SKM-1 treated with dmso at 0.1 percent for 144 hours (cell line): Measurements from ENCODE around the gene DENND5A.
"Not testable (repeated sequence)": the region's sequence is repeated elsewhere in the genome, so short reads cannot be mapped to it uniquely, and the experiment has no call there.

ENCODE experiments used
- DNase-seq: peaks from one replicate; lab custom pipeline; 2025; ENCODE audit not compliant: unreplicated experiment; lab: John Stamatoyannopoulos, UW

Gene DENND5A

DNA sequence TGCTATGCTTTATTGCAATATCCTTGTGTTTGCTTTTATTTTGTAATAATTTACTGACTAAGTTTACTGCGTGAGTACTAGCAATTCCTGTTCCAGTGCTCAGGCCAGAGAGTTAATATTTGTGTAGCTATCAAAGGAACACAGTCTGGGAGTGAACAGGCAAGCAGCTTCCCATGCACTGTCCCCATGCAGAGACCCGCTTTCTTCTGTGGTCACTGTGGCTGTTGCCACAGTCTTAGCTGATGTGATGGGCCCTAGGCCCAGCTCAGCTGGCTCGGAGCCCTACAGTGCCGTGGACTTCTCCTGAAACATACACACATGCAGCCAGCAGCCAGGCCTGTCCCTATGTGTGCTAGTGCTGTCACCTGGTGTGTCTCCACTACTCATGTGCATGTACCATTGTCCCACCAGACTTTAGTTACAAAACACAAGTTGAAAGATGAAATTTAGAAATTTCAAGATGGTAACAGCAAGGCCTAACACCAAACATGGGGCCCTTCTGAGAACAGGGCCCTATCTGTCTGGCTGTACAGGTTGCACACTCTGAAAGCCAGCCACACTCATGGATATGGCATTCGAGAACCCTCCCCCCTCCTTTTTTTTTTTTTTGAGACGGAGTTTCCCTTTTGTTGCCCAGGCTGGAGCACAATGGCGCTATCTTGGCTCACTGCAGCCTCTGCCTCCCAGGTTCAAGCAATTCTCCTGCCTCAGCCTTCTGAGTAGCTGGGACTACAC, 161.4 kb downstream of the DENND5A start:
- DNase-seq = no peak

DNA sequence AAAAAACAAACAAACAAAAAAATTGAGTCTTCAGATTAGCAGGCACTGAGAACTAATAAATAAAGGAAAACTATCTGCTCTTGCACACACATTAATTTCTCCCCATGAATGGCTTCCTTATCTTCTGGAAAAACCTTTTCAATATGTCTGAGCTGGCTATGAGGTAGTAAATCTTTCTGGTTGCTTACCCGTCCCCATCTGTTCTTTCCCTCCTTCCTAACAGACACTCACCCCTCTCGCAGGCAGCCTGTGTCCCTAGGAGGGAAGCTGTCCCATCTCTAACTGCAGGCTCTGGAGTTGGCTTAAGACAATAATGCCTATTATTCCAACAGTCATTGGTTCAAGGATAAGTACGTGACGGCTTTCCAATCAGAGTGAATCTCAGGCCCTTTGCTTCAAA, 165.5 kb downstream of the DENND5A start:
- no peak for DNase-seq

DNA sequence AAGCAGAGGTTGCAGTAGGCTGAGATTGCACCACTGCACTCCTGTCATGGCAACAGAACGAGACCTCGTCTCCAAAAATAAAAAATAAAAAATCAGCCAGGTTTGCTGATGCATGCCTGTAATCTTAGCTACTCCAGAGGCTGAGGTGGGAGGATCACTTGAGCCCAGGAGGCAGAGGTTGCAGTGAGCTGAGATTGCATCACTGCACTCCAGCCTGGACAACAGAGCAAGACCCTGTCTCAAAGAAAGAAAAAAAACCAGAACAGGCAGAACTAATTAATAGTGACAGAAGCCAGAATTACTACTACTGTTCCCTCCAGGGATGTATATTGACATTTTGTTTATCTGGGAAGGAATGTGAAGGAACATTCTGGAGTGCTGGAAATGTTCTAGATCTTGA, 166.7 kb downstream of the DENND5A start:
- not testable (repeated sequence) for DNase-seq

DNA sequence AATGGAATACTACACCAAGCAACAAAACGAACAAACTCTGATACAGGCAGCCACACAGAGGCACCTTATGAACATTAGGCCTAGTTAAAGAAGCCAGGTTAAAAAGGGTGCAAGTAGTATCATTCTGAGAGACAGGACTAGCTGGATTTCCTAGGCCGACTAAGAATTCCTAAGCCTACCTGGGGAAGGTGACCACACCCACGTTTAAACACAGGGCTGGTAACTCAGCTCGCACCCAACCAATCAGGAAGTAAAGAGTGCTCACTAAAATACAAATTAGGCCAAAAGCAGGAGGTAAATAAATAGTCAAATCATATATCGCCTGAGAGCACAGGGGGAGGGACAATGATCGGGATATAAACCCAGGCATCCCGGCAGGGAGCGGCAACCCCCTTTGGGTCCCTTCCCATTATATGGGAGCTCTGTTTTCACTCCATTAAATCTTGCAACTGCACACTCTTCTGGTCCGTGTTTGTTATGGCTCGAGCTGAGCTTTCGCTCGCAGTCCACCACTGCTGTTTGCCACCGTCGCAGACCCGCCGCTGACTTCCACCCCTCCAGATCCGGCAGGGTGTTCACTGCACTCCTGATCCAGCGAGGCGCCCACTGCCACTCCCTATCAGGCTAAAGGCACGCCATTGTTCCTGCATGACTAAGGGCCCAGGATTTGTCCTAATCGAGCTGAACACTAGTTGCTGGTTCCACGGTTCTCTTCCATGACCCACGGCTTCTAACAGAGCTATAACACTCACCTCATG, 167.8 kb downstream of the DENND5A start:
- DNase-seq = not testable (repeated sequence)

DNA sequence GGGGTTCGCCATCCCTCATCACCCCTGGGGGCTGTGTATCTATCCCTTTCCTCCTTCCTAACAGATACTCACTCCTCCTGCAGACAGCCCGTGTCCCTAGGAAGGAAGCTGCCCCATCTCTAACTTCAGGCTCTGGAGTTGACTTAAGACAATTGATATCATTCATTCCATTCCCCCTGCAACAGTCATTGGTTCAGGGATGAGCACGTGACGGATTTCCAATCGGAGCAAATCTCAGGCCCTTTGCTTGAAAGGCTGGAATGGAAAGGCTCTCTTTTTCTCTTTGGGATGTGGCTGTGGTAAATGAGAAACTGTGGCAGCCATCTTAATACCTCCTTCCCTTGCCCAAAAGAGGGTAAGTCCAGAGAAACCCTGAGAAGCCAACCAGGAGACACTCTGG, 168.7 kb downstream of the DENND5A start:
- DNase-seq = no peak

DNA sequence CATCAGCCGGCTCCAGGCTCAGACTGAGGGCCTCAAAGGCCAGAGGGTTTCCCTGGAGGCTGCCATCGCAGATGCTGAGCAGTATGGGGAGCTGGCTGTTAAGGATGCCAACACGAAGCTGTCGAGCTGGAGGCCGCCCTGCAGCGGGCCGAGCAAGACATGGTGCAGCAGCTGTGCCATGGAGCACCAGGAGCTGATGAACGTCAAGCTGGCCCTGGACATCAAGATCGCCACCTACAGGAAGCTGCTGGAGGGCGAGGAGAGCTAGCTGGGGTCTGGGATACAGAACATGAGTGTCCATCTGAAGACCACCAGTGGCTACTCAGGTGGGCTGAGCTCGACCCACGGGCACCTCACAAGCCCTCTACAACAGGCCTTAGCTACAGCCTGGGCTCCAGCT, 169.7 kb downstream of the DENND5A start:
- no peak for DNase-seq

DNA sequence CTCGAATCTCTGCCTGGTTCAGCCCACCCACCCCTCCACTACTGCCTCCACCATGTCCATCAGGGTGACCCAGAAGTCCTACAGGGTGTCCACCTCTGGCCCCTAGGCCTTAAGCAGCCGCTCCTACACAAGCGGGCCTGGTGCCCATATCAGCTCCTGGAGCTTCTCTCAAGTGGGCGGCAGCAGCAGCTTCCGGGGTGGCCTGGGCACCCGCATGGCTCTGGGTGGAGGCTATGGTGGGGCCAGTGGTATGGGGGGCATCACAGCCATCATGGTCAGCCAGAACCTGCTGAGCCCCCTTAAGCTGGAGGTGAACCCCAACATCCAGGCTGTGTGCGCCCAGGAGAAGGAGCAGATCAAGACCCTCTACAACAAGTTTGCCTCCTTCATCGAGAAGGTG, 170.7 kb downstream of the DENND5A start:
- DNase-seq = no peak

DNA sequence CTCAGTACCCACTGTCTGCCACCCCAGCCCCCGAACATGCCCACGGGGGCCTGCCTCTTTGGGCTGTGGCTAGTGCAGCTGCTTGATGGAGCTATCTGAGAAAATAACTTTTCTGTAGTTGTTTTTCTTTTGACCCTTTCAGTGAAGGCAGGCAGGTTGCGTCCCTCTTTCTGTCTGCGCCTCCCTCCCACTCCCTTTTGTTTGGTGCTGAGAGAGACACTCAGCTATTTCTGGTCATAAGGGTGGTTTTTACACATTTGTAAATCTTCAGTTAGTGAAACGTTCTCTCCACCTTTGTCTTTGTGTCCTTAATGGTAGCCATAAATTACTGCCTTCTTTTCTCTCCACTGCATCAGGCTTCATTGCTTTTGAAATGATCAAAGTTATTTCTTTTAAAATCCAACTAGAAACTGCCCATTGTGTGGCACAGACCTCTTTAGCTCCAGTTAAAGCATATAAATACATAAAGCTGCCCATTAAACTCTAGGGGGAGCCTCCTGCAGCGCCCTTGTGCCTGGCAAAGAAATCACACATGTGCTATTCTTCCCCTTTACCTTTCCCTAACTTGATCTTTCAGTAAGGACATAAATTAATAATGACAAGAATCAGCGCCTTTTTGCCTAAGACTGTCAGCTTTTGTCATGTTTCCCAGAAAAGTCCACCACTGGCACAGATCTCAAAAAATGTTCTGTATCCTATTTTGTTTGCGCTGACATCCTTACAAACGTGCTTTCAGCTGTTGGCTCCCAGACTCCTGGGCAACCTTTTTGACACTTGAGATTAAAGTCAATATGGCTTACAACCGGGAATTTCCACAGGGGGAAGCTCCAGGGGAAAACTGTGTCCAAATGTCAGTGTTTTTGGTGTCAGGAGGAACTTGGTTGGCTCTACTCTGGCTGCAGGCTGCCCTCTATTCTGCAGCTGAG, 172.0 kb downstream of the DENND5A start:
- no peak for DNase-seq

DNA sequence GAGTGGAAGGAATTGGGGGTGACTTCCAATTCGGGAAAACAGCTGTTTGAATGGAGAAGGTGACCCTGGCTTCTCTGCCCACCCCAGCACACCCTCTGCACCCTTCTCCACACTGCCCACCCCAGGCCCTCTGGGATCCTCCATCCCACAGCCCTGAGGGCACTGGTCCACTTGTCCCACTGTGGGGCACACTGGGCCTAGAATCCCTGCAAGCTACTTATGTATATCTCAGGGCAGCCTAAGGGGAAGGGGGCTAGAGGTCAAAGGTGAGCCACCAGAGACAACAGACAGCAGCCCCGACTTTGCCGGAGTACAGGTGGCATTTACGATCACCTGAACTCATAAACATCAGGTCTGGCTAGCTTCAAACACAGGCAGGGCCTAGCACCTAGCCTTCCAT, 173.1 kb downstream of the DENND5A start:
- no peak for DNase-seq

DNA sequence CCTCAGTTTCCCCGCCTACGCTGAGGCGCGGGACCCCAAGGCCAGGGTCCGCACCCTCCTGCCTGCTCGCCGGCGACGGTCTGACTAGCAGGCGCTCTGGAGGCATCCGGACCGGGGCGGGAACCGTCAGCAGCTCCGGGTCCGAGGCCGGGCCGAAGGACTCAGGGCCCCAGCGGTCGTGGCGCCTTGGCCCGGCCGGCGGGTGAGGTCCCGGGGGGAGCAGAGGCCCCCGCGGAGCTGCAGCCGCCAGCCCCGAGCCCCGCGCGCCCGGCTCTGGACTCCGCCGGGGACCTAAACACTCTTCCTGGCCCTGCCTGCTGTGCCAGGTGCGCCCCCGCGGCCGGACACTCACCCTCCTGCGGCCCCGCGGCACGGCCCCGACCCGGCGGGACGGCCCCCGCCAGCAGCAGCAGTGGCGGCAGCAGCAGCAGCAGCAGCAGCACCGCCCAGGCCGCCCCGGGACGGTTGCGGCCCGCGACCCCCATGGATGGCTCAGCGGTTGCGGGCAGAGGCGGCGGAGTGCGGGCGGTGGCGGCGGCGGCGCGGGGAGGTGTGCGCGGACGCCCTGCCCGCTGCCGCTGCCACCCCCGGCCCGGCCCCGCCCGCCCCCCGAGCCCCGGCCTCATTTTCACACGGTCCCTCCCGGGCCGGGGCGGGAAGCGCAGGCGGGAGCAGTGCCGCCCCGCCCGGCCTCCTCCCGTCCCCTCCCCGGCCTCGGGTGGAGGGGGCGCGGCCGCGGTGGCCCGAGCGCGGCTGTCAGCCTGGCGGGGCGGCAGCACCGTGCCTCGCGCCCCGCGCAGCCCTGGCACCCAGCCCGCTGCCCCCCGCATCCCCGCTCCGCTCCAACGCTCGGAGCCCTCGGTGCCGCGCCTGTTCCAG, 173.9 kb downstream of the DENND5A start, which contains the start of gene SCUBE2:
Gene SCUBE2 (minus strand): TSS at position 556 of the 879 bp plus-strand sequence. CDS start 71 bp downstream, at position 485.
- no peak for DNase-seq

DNA sequence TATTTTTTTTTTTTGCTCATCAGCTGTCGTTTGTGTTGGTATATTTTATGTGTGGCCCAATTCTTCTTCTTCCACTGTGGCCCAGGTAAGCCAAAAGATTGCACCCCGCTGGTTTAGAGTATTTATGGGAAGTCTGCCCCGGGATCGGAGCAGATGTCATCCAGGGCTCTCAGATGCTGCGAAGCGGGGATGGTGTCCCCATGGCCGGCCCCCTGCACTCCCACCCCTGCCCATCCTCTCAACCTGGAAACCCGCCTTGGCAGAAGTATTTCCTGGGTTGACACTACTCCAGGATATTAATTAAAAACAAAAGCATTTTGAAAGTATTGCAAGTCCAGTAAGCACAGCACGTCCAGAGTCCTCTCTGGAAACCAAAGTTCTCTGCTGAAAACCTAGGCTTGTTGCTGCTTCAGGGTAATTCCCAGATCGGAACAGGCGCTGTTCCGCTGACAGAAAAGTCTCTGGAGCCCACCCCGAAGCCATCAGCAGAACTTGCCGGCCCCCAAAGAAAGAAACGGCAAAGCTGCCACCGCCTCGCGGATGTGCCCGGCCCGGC, 174.6 kb downstream of the DENND5A start:
- no peak for DNase-seq

DNA sequence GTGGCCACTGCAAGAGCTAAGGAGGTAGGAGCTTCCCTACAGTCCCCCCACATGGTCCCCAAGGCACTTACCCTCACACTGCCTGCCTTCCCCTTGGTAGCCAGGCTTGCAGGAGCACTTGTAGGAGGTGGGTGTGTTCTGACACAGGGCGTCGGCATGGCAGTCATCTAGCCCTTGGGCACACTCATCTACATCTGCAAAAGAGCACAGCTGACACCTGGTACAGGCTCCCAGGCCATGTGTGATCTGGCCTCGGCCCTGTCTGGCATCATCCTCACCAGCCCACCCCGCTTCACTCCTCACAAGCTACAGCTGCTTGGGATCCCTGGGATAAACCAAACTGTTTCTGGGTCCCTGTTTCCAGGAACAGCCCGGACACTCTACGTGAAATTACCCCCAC, 175.5 kb downstream of the DENND5A start:
- no peak for DNase-seq

DNA sequence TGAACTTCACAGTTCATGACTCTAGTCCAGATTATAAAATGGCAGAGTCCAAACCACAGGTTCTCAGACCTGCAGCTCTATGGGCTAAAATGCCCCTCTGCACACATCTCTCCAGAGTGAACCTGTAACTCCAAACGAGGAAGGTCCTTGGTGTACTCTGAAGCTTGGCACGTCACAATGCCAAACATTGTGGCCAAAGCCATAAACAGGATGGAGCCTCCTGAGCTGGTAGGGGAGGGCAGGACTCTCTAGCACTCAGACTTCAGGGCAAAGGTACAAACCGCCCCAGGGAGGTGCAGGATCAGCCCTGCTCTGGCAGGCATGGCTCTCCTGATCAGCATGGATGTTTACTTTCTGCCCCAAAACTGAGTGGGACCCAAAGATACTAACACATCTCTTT, 176.1 kb downstream of the DENND5A start:
- no peak for DNase-seq
